Liver (tissue), 3 donors: Measurements from ENCODE around the gene FAM13B.

Source experiments
- EGR1 ChIP-seq, 2 donors: IDR thresholded peaks; 2 replicates each; pipeline ENCODE4 v1.6.1; 2016 to 2018; ENCODE audit warnings: antibody characterized with exemption in 2 of 2, low read depth in 2 of 2
- FOXA1 ChIP-seq: IDR thresholded peaks from 2 replicates; pipeline ENCODE4 v1.6.1; 2016; ENCODE audit warnings: antibody characterized with exemption
- GABPA ChIP-seq, 2 donors: IDR thresholded peaks in 1 of 2; conservative IDR thresholded peaks in 1 of 2; 2 replicates each; pipeline ENCODE4 v1.6.1; 2016; ENCODE audit warnings: antibody characterized with exemption in 2 of 2, mild to moderate bottlenecking in 1 of 2, moderate library complexity in 1 of 2
- HNF4A ChIP-seq, 2 donors: conservative IDR thresholded peaks; 2 replicates each; pipeline ENCODE4 v1.6.1; 2016; ENCODE audit warnings: antibody characterized with exemption in 2 of 2, mild to moderate bottlenecking in 2 of 2
- JUND ChIP-seq, 2 donors: IDR thresholded peaks; 2 replicates each; pipeline ENCODE4 v1.6.1; 2016; ENCODE audit warnings: antibody characterized with exemption in 2 of 2
- RAD21 ChIP-seq, 2 donors: IDR thresholded peaks; 2 replicates each; pipeline ENCODE4 v1.6.1; 2016; ENCODE audit warnings: antibody characterized with exemption in 2 of 2, mild to moderate bottlenecking in 2 of 2
- SP1 ChIP-seq: IDR thresholded peaks from 2 replicates; pipeline ENCODE4 v1.6.1; 2018; ENCODE audit warnings: antibody characterized with exemption, mild to moderate bottlenecking
- TAF1 ChIP-seq: conservative IDR thresholded peaks from 2 replicates; pipeline ENCODE4 v1.6.1; 2016; ENCODE audit warnings: antibody characterized with exemption, mild to moderate bottlenecking
- YY1 ChIP-seq: IDR thresholded peaks from 2 replicates; pipeline ENCODE4 v1.6.1; 2016; ENCODE audit warnings: antibody characterized with exemption, mild to moderate bottlenecking
- TF ChIP-seq, protein P1 (sequence below): fragments of 150-350 bp; IDR thresholded peaks from 2 replicates; pipeline ENCODE4 v1.5.1; 2017; ENCODE audit warnings: improper control_type of control experiment, low read depth, low read length; ENCODE audit not compliant: missing input control
- TF ChIP-seq, protein P2 (sequence below): IDR thresholded peaks from 2 replicates; pipeline ENCODE4 v1.6.1; 2016; ENCODE audit warnings: antibody characterized with exemption, mild to moderate bottlenecking
- TF ChIP-seq, protein P3 (sequence below): IDR thresholded peaks from 2 replicates; pipeline ENCODE4 v1.6.1; 2016; ENCODE audit warnings: antibody characterized with exemption
- TF ChIP-seq, protein P4 (sequence below): IDR thresholded peaks from 2 replicates; pipeline ENCODE4 v1.6.1; 2016; ENCODE audit warnings: antibody characterized with exemption
- TF ChIP-seq, protein P5 (sequence below): IDR thresholded peaks from 2 replicates; pipeline ENCODE4 v1.6.1; 2016; ENCODE audit warnings: antibody characterized with exemption
- donor health status: healthy.
- donor health status: healthy.

DNA sequence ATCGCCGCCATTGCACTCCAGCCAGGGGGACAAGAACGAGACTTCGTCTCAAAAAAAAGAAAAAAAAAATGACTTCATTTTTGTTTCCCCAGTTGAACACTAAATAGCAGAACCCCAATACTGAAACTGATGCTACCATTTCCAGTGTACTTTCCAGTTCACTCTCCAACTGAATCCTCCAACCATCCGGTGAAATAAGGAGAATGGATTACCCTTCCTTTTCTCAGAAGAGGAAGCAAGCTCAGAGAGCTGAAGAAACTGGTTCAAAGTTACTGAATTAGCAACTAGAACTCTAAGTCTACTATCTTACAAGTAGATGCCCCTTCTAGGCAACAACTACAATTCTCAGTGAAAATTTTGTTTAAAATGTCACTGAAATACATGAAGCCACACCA, 3.9 kb downstream of the FAM13B start:
- TF ChIP-seq, protein P1, sequence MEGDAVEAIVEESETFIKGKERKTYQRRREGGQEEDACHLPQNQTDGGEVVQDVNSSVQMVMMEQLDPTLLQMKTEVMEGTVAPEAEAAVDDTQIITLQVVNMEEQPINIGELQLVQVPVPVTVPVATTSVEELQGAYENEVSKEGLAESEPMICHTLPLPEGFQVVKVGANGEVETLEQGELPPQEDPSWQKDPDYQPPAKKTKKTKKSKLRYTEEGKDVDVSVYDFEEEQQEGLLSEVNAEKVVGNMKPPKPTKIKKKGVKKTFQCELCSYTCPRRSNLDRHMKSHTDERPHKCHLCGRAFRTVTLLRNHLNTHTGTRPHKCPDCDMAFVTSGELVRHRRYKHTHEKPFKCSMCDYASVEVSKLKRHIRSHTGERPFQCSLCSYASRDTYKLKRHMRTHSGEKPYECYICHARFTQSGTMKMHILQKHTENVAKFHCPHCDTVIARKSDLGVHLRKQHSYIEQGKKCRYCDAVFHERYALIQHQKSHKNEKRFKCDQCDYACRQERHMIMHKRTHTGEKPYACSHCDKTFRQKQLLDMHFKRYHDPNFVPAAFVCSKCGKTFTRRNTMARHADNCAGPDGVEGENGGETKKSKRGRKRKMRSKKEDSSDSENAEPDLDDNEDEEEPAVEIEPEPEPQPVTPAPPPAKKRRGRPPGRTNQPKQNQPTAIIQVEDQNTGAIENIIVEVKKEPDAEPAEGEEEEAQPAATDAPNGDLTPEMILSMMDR: no peak
- no peak for TF ChIP-seq SP1
- TF ChIP-seq TAF1: no peak
- TF ChIP-seq, protein P2, sequence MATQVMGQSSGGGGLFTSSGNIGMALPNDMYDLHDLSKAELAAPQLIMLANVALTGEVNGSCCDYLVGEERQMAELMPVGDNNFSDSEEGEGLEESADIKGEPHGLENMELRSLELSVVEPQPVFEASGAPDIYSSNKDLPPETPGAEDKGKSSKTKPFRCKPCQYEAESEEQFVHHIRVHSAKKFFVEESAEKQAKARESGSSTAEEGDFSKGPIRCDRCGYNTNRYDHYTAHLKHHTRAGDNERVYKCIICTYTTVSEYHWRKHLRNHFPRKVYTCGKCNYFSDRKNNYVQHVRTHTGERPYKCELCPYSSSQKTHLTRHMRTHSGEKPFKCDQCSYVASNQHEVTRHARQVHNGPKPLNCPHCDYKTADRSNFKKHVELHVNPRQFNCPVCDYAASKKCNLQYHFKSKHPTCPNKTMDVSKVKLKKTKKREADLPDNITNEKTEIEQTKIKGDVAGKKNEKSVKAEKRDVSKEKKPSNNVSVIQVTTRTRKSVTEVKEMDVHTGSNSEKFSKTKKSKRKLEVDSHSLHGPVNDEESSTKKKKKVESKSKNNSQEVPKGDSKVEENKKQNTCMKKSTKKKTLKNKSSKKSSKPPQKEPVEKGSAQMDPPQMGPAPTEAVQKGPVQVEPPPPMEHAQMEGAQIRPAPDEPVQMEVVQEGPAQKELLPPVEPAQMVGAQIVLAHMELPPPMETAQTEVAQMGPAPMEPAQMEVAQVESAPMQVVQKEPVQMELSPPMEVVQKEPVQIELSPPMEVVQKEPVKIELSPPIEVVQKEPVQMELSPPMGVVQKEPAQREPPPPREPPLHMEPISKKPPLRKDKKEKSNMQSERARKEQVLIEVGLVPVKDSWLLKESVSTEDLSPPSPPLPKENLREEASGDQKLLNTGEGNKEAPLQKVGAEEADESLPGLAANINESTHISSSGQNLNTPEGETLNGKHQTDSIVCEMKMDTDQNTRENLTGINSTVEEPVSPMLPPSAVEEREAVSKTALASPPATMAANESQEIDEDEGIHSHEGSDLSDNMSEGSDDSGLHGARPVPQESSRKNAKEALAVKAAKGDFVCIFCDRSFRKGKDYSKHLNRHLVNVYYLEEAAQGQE: no peak
- no peak for TF ChIP-seq RAD21 (IDR thresholded peaks at IDR 0.05)
- TF ChIP-seq JUND (IDR thresholded peaks at IDR 0.05): no peak
- no peak for TF ChIP-seq YY1
- no peak for TF ChIP-seq GABPA (IDR thresholded peaks at IDR 0.05 in 1 of 2, conservative IDR thresholded peaks at IDR 0.05 in 1 of 2)
- TF ChIP-seq, protein P3, sequence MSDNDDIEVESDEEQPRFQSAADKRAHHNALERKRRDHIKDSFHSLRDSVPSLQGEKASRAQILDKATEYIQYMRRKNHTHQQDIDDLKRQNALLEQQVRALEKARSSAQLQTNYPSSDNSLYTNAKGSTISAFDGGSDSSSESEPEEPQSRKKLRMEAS: no peak
- no peak for TF ChIP-seq FOXA1
- TF ChIP-seq EGR1 (IDR thresholded peaks at IDR 0.05; ENCODE audit: low read depth in 2 of 2): no peak
- TF ChIP-seq, protein P4, sequence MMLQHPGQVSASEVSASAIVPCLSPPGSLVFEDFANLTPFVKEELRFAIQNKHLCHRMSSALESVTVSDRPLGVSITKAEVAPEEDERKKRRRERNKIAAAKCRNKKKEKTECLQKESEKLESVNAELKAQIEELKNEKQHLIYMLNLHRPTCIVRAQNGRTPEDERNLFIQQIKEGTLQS: no peak
- no peak for TF ChIP-seq HNF4A (conservative IDR thresholded peaks at IDR 0.05)
- TF ChIP-seq, protein P5, sequence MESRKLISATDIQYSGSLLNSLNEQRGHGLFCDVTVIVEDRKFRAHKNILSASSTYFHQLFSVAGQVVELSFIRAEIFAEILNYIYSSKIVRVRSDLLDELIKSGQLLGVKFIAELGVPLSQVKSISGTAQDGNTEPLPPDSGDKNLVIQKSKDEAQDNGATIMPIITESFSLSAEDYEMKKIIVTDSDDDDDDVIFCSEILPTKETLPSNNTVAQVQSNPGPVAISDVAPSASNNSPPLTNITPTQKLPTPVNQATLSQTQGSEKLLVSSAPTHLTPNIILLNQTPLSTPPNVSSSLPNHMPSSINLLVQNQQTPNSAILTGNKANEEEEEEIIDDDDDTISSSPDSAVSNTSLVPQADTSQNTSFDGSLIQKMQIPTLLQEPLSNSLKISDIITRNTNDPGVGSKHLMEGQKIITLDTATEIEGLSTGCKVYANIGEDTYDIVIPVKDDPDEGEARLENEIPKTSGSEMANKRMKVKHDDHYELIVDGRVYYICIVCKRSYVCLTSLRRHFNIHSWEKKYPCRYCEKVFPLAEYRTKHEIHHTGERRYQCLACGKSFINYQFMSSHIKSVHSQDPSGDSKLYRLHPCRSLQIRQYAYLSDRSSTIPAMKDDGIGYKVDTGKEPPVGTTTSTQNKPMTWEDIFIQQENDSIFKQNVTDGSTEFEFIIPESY: no peak
